OCI-LY3 (cell line): ENCODE results near the gene VAMP5.

Experiments used
- H2AFZ ChIP-seq: fragments of 200-600, 300-600 bp; shearing (Covaris generic); 2 replicates; pipeline ENCODE4 v1.6.0; 2014; ENCODE audit warnings: antibody characterized with exemption, low read depth, low read length
- H3K27ac ChIP-seq: fragments of 200-600, 300-600 bp; sonication (generic); 2 replicates; pipeline ENCODE4 v1.5.1; 2014; ENCODE audit warnings: mild to moderate bottlenecking, low read length, moderate library complexity, mixed read lengths
- H3K27me3 ChIP-seq: fragments of 200-600, 300-600 bp; sonication (generic); 2 replicates; pipeline ENCODE4 v1.6.1; 2014; ENCODE audit warnings: low read depth, low read length, mixed read lengths
- H3K36me3 ChIP-seq: fragments of 200-600, 300-600 bp; sonication (generic); replicated peaks from 2 replicates; pipeline ENCODE3; 2014; ENCODE audit warnings: low read depth, low read length, mixed read lengths
- H3K4me1 ChIP-seq: fragments of 300-600, 200-600 bp; sonication (generic); 2 replicates; pipeline ENCODE4 v1.6.1; 2014; ENCODE audit warnings: low read length, mixed read lengths
- H3K4me2 ChIP-seq: fragments of 200-600, 300-600 bp; sonication (generic); 2 replicates; pipeline ENCODE4 v1.6.1; 2014; ENCODE audit warnings: low read length, mixed read lengths
- H3K4me3 ChIP-seq: fragments of 300-600, 200-600 bp; sonication (generic); 2 replicates; pipeline ENCODE4 v1.5.1; 2014; ENCODE audit warnings: antibody characterized with exemption, mild to moderate bottlenecking, low read length, moderate library complexity
- H3K79me2 ChIP-seq: fragments of 300-600, 200-600 bp; shearing (Covaris generic); 2 replicates; pipeline ENCODE4 v1.6.1; 2014; ENCODE audit warnings: mild to moderate bottlenecking, low read length, mixed read lengths
- H3K9ac ChIP-seq: fragments of 300-600, 200-600 bp; shearing (Covaris generic); 2 replicates; pipeline ENCODE4 v1.6.0; 2014; ENCODE audit warnings: mild to moderate bottlenecking, low read length, moderate library complexity
- H3K9me3 ChIP-seq: fragments of 200-600, 300-600 bp; shearing (Covaris generic); 2 replicates; pipeline ENCODE4 v1.6.1; 2014; ENCODE audit warnings: low read length, mixed read lengths; ENCODE audit not compliant: insufficient read depth
- H4K20me1 ChIP-seq: fragments of 200-600, 300-600 bp; sonication (generic); 2 replicates; pipeline ENCODE4 v1.6.1; 2016; ENCODE audit warnings: low read length, mixed read lengths; ENCODE audit not compliant: insufficient read depth
- CTCF ChIP-seq: fragments of 200-600, 300-600 bp; sonication (generic); IDR thresholded peaks from 2 replicates; pipeline ENCODE4 v1.5.1; 2014; ENCODE audit warnings: antibody characterized with exemption, low read length, low read depth
- EZH2phosphoT487 ChIP-seq: fragments of 200-600 bp; shearing (Covaris generic); IDR thresholded peaks from 2 replicates; pipeline ENCODE4 v1.6.1; 2018; ENCODE audit warnings: antibody characterized with exemption, mixed run types, low read depth

VAMP5 gene

DNA sequence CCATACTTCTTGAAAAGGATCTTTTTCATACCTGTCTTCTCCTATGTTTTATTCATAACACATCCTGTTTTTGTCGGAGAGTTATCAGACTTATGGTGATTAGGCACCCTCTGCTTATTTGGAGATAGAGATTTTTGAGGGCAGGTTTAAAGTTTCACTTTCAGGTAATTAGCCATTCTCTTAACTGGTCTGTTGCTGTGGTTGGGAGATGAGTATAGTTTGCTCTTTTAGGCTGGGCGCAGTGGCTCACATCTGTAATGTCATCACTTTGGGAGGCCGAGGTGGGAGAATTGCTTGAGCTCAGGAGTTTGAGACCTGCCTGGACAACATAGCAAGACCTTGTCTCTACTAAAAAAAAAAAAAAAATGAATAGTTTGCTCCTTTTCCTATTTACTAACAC, 58.5 kb downstream of the VAMP5 start:
- peaks cover 2% of the 10 kb centered on the region for H4K20me1 ChIP-seq
- H3K4me2 ChIP-seq: peak overlapping the region; percentile 13; the same call in 1 of the 2 replicates
- no peak overlapping the region for H3K9ac ChIP-seq
- H3K4me3 ChIP-seq: no peak overlapping the region
- peaks cover 42% of the 10 kb centered on the region for H3K4me1 ChIP-seq
- no peak for TF ChIP-seq CTCF
- no peak for TF ChIP-seq EZH2phosphoT487
- H3K79me2 ChIP-seq: no peaks in the 10 kb centered on the region
- H2AFZ ChIP-seq: no peak overlapping the region
- peak overlapping the region; percentile 23; the same call in 1 of the 2 replicates for H3K27ac ChIP-seq
- H3K27me3 ChIP-seq: no peaks in the 10 kb centered on the region
- peaks cover 70% of the 10 kb centered on the region for H3K36me3 ChIP-seq
- H3K9me3 ChIP-seq: no peaks in the 10 kb centered on the region
